Measurements from ENCODE around the gene CDH4.

CDH4 gene

GRCh38 chr20:61878478-61879302, 626.6 kb downstream of the CDH4 start:
- DNase-seq (ENCODE audit: low read depth in 1 of 2, low spot score in 1 of 2), result no peak
- TF ChIP-seq JUND (IDR thresholded peaks at IDR 0.05; ENCODE audit: low read depth), result no peak
- in situ Hi-C loops (cut with HindIII; ENCODE audit: low pct_unique_long_range_greater_than_20kb, low sequenced_read_pairs), result no loop called here

GRCh38 chr20:61879303-61879620, 627.2 kb downstream of the CDH4 start:
- no peak for DNase-seq (ENCODE audit: low read depth in 1 of 2, low spot score in 1 of 2)
- in situ Hi-C loops (cut with HindIII; ENCODE audit: low pct_unique_long_range_greater_than_20kb, low sequenced_read_pairs), result no loop called here
- TF ChIP-seq JUND (IDR thresholded peaks at IDR 0.05; ENCODE audit: low read depth), result no peak

DNA sequence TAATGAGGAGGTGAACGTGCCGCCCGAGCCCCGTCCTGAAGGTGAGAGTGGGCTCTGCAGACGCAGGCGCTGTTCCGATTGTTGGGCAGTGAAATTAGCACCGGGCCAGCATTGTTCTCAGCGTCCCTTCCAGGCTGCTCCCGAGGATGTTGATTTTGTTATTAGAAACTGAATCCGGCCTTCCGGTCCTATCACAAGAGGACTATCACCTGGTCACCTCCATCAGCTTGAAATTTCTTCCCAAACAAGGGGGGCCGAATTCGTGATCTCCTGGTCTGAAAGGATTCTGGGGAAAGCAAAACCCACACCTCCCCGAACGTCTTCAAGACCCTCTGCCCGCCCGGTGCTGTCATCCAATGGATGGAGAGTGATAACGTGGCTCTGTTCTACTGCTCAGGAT, 627.6 kb downstream of the CDH4 start:
- TF ChIP-seq JUND (IDR thresholded peaks at IDR 0.05; ENCODE audit: low read depth), result no peak
- in situ Hi-C loops (cut with HindIII; ENCODE audit: low pct_unique_long_range_greater_than_20kb, low sequenced_read_pairs), result no loop called here
- no peak for DNase-seq (ENCODE audit: low read depth in 1 of 2, low spot score in 1 of 2)

- in situ Hi-C loops (cut with HindIII; ENCODE audit: low pct_unique_long_range_greater_than_20kb, low sequenced_read_pairs), result no loop called here
- no peak for TF ChIP-seq JUND (IDR thresholded peaks at IDR 0.05; ENCODE audit: low read depth)
- DNase-seq (ENCODE audit: low read depth in 1 of 2, low spot score in 1 of 2), result no peak
These were observed 628.6 kb downstream of the CDH4 start for GRCh38 chr20:61880706-61881105.

- no peak for TF ChIP-seq JUND (IDR thresholded peaks at IDR 0.05; ENCODE audit: low read depth)
- no peak for DNase-seq (ENCODE audit: low read depth in 1 of 2, low spot score in 1 of 2)
- in situ Hi-C loops (cut with HindIII; ENCODE audit: low pct_unique_long_range_greater_than_20kb, low sequenced_read_pairs), result no loop called here
These were observed 629.4 kb downstream of the CDH4 start for GRCh38 chr20:61881416-61881815.

- in situ Hi-C loops (cut with HindIII; ENCODE audit: low pct_unique_long_range_greater_than_20kb, low sequenced_read_pairs), result no loop called here
- no peak for TF ChIP-seq JUND (IDR thresholded peaks at IDR 0.05; ENCODE audit: low read depth)
- no peak for DNase-seq (ENCODE audit: low read depth in 1 of 2, low spot score in 1 of 2)
These were observed 629.8 kb downstream of the CDH4 start for GRCh38 chr20:61881861-61882260.

GRCh38 chr20:61882716-61883615, 630.9 kb downstream of the CDH4 start:
- in situ Hi-C loops (cut with HindIII; ENCODE audit: low pct_unique_long_range_greater_than_20kb, low sequenced_read_pairs), result no loop called here
- TF ChIP-seq JUND (IDR thresholded peaks at IDR 0.05; ENCODE audit: low read depth), result no peak
- DNase-seq (ENCODE audit: low read depth in 1 of 2, low spot score in 1 of 2), result no peak

- in situ Hi-C loops (cut with HindIII; ENCODE audit: low pct_unique_long_range_greater_than_20kb, low sequenced_read_pairs), result no loop called here
- TF ChIP-seq JUND (IDR thresholded peaks at IDR 0.05; ENCODE audit: low read depth), result no peak
- DNase-seq (ENCODE audit: low read depth in 1 of 2, low spot score in 1 of 2), result no peak
These were observed 631.9 kb downstream of the CDH4 start for GRCh38 chr20:61883857-61884393.

DNA sequence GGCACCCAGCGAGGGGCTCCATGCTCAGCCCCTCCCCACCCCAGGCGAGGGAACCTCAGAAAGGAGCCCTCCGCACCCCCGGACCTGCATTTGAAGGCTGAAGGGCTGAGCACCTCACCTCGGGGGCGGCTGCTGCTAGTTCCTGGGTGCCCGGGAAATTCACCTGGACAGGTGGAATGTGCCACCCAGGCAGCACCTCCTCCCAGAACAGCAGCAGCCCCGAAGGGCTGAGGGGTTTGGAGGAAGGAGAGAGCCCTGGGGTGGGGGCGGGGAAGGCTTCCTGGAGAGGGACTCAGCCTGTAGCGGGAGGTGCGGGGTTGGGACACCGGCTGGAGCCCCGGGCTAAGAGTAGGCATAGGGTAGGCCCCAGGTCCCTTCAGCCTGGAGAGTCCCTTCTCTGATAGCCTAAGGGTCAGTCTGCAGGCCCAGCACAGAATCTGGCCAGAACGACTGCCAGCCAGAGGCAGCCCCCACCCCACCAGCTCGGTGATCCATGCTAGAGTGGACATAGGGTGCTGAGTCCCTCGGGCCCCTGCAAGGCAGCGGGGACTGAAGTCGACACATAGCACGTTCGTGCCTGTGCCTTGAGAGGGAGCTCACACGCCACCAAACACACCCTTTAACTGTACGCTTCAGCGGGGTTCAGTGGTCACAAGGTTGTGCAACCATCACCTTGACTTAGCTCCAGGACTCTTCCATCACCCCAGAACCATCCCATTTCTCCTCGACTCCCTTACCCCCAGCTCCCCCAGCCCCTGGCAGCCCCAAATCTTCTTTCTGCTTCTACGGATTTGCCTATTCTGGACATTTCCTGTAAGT, 632.7 kb downstream of the CDH4 start:
- in situ Hi-C loops (cut with HindIII; ENCODE audit: low pct_unique_long_range_greater_than_20kb, low sequenced_read_pairs), result no loop called here
- DNase-seq (ENCODE audit: low read depth in 1 of 2, low spot score in 1 of 2), result no peak
- TF ChIP-seq JUND (IDR thresholded peaks at IDR 0.05; ENCODE audit: low read depth), result no peak

DNA sequence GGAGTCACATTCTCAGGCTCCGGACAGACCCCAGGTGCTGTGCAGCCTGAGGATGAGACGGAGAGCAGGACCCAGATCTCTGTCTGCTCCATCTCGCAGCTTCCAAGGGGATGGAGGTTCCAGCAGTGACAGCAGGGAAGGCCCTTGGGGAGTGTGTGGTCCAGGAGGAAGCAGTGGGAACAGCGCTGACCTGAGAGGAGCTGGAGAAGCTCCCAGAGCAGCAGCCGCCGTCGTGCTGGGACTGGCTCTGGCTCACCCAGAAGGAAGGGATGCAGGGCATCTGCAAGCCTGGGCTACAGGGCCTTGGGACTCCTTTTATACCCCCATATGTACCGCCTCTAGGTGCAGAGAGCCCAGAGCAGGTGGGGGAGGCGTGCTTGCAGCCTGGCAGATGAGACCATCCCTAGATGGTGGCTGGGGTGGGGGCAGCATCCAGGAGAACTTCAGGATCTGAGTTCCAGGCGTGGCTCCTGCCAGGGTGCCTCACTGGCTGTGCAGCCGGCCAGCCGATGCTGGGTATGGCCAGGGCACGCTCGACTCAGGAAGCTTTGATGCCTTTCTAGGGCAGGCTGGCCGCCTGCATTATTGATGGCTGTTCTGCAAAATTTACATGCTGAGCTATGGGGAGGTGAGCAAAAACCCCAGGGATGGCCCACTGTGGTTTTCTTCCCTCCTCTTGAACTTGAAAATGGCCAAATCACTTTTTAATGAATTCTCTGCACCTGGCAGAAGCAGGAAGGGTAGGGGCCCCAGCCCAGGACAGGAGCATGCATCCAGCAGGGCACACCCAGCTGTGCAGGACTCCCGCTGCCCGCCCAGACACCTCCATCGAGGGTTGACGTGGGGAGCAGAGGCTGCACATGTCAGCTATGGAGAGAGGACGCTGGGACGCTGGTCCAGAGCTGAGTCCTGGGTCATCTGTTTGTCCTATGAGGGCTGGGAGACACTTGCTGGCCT, 634.0 kb downstream of the CDH4 start:
- no peak for DNase-seq (ENCODE audit: low read depth in 1 of 2, low spot score in 1 of 2)
- in situ Hi-C loops (cut with HindIII; ENCODE audit: low pct_unique_long_range_greater_than_20kb, low sequenced_read_pairs), result no loop called here
- TF ChIP-seq JUND (IDR thresholded peaks at IDR 0.05; ENCODE audit: low read depth), result no peak

Data from T47D (cell line).